NCI-H345 (cell line): Measurements from ENCODE around the gene BTAF1.
A peak's percentile ranks its signal among the peaks of the same experiment; 100 is the strongest.
"Not testable (repeated sequence)": the region's sequence is repeated elsewhere in the genome, so short reads cannot be mapped to it uniquely, and the experiment has no call there.

Experiments
- DNase-seq: peaks from one replicate; lab custom pipeline; 2025; lab: John Stamatoyannopoulos, UW

Gene BTAF1

DNA sequence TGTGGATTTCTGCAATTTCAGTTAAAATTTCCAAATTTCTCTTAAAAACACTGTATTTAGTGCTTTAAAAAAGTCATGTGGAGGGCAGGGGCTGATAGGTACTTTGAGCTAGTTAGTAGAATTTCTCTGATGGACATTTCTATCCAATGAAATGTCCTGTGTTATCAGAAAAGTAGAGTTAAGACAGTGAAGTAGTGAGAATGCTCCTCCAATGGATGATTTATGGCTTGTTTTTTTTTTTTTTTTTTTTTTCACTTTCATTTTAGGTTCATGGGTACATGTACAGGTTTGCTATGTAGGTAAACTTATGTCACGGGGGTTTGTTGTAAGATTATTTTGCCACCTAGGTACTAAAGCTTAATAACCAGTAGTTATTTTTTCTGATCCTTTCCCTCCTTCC is 55.0 kb downstream of the BTAF1 start:
- DNase-seq = no peak

DNA sequence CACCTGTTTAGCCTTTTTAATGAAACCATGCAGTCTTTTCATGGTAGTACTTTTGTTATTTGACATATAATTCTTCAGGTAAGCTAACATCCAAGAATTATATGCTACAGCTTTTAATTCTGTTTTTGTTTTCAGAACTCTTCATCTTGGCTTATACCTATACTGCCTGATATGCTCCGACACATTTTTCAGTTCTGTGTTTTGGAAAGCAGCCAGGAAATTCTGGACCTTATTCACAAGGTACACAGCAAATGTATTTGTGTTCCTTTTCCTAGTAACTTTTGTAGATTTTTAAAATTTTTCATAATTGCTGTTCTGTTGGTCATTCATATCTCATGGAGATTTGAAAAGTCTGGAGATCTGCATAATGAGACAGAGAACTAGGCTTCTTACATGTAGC is 56.7 kb downstream of the BTAF1 start:
- DNase-seq = no peak

DNA sequence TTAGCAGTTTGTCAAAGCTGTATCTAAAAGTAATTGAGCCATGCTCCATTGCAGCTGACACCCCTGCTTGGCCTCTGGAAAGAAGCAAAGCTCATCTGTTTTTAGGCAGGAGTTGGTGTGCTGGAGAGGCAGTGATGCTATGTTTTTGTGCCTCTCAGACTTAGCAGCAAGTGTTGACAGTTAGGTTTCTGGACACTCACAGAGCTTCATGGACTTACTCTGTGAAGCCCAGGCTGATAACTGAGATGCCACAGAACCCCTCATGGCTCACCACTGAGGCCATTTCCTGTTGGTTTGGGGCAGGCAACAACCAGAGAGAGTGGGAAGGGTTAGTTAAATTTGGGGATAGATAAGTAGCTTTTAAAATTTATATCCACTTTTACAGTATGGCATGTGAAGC is 59.8 kb downstream of the BTAF1 start:
- DNase-seq = no peak

- no peak for DNase-seq
Measured at GRCh38 chr10:91987397-91988037, 63.9 kb downstream of the BTAF1 start.

- DNase-seq = no peak
Measured at GRCh38 chr10:91992031-91992430, 68.5 kb downstream of the BTAF1 start.

DNA sequence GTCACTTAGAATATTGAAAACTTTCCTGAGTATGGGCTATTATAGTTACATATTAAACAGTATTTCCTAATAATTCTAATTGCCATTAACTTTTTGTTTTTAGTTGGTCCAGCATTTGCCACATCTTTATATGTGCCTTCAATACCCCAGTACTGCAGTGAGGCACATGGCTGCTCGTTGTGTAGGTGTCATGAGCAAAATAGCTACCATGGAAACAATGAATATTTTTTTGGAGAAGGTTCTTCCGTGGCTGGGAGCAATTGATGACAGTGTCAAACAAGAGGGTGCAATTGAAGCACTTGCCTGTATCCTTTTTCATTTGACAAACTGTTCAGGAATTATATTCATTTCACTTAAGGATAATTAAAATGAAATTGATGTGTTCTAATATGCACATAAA is 72.7 kb downstream of the BTAF1 start:
- DNase-seq = no peak

DNA sequence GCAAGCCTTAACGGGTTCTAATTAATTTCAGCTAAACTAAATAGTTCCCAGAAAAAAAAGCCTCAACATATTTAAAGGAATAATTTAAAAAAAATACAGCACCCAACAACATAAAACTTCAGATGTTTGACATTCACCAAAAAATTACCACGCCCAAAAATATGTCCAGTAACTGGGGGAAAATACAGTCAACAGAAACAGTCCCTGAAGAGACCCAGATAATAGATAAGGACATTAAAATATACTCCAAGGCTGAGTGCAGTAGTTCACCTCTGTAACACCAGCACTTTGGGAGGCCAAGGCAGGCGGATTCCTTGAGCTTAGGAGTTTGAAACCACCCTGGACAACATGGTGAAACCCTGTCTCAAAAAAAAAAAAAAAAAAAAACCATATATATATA is 78.0 kb downstream of the BTAF1 start:
- no peak for DNase-seq

- no peak for DNase-seq
Measured at GRCh38 chr10:92001995-92002394, 78.4 kb downstream of the BTAF1 start.

DNA sequence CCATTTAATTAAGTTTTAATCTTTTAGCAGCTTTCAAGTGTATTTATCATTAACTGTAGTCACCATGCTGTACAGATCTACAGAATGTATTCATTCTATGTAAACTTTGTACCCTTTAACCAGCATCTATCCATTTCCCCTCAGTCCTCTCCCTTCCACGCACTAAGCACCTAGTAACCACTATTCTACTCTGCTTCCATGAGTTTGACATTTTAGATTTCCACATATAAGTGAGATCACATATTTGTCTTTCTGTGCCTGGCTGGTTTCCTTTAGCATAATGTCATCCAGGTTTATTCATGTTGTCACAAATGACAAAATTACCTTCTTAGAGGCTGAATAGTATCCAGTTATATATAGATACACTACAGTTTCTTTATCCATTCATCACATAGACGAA is 79.7 kb downstream of the BTAF1 start:
- peak; percentile 62 for DNase-seq

DNA sequence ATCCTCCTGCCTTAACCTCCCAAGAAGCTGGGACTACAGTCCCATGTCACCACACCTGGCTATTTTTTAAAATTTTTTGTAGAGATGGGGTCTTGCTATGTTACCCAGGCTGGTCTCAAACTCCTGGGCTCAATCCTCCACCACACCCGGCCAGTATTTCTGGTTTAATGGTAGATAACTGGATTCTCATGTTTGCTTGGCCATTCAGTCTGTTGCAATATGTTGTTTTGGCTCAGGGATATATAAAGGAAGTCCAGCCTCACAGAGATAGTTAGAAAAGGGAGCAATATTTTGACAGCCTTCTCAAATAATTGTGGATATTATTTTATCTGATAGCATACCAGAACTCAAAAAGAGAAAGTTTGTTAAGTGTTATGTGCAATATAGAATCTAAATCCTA is 82.4 kb downstream of the BTAF1 start:
- DNase-seq = no peak

DNA sequence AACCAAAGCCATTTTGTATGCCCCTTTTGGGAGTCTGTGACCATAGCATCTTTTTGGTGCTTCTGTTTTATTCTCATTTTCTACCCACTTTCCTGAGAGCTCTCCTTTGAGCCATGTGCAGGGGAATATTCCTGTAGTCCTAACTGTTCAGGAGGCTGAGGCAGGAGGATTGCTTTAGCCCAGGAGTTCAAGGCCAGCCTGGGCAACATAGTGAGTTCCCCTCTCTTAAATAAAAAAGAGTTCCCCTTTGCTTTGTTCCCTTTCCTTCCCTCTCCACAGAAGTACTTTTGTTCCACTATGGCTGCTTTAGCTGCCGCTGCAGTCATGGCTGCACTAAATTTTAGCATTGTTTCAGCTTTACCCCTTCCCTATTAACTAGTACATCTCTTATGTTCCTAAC is 85.9 kb downstream of the BTAF1 start:
- no peak for DNase-seq

DNA sequence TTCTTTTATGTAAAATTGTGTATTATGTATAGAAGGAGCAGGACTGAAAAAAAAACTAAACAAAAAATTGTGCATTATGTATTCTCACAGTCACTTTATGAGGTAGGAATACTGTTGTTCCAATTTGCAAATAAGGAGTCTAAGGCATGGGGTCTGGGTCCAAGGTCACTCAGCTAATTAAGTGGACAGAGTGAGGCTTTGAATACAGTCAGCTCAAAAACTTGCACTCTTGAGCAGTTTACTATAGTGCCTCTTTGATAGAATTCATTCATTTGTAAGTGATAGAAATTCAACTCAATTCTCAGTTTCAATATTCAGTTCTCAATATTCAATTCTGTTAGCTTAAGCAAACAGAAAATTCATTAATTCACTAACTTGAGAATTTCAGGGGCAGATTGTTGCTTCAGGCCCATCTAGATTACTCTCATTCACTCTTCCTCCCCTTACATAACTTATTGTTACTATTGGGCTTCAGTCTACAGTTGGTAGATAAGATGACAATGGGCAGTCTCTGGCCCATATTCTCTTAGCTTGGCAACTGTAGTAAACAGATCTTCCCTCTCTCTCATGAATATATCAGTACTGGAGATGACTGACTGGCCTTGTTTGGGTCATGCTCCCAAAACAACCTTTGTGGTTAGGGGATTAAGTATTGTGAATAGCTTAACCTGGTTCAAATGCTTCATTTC is 86.6 kb downstream of the BTAF1 start:
- DNase-seq = no peak

- DNase-seq = no peak
Measured at GRCh38 chr10:92011560-92012214, 88.1 kb downstream of the BTAF1 start.

DNA sequence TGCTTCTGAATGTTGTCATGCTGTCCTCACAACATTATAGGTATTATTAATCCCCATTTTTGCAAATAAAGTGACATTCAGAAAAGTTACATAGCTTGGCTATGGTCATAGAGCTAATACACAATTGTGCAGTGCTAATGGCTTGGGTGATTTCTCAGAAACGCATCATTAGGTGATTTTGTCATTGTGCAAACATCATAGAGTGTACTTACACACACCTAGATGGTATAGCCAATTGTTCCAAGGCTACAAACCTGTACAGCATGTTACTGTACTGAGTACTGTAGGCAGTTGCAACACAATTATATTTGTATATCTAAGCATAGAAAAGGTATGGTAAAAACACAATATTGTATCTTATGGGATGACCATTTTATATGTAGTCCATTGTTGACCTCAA is 91.0 kb downstream of the BTAF1 start:
- DNase-seq = no peak

- DNase-seq = no peak
Measured at GRCh38 chr10:92024700-92025099, 101.1 kb downstream of the BTAF1 start.

DNA sequence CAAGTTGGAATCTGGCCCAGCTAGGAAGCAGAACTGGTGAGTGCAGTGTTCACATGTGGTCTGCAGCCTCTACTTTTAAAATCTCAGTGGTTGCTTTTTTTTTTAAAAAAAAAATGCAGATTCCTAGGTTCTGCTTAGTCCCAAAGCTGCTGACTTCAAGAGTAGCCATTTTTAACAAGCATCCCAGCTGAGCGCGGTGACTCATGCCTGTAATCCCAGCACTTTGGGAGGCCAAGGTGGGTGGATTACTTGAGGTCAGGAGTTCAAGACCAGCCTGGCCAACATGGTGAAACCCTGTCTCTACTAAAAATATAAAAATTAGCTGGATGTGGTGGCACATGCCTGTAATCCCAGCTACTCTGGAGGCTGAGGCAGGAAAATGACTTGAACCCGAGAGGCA is 101.8 kb downstream of the BTAF1 start:
- not testable (repeated sequence) for DNase-seq

DNA sequence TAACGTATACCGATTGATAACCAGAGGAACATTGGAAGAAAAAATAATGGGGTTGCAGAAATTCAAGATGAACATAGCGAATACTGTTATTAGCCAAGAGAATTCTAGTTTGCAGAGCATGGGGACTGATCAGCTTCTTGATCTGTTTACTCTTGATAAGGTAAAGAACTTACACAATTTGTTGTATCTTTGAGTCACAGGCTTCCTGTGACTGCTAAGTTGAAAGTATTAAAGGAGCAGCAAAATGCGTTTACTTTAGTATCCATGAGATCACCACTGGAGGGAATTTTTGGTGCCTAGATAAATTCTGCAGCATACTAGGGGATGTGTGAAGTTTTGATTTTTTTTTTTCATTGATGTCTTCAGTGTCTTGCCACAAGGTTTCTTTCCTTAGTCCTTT is 103.6 kb downstream of the BTAF1 start:
- no peak for DNase-seq

DNA sequence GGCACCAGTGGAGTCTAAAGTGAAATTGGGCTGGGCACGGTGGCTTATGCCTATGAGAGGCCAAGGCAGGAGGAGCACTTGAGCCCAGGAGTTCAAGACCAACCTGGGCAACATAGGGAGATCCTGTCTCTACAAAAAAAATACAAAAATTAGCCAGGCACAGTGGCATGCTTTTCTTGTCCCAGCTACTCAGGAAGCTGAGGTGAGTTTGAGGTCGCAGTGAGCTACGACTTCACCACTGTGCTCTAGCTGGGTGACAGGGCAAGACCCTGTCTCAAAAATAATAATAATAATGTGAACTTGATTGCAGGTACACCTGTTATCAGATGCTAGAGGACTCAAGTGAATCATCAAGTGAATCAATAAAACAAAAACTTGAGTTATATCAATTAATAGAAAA is 108.0 kb downstream of the BTAF1 start:
- no peak for DNase-seq

DNA sequence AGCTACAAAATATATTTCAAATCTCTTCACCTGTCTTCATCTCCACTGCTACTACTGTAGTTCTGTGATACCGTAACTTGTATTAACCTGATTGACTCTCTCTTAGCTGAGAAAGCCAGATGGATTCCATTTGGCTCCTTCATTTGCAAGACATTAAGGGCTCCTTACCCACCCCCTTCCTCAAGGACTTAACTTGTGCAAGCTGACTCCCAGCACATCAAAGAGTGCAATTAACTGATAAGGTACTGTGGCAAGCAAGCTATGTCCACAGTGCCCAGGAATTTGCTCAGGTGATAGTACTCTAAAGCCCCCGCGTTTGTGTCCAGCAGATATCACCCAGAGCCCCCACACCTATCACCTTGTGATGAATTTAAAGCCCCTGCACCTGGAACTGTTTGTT is 109.5 kb downstream of the BTAF1 start:
- DNase-seq = not testable (repeated sequence)

DNA sequence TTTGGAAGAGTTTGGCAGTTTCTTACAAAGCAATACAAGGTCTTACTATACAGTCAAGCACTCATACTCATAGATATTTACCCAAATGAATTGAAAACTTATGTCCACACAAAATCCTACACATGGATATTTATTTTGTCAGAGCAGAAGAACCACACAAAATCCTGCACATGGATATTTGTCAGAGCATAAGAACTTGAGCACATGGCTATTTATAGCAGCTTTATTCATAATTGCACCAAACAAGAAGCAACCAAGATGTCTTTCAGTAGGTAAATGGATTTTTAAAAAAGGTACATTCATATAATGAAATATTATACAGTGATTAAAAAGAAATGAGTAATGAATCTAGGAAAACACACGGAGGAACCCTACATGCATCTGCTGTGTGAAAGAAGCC is 115.4 kb downstream of the BTAF1 start:
- no peak for DNase-seq

- DNase-seq = no peak
Measured at GRCh38 chr10:92042541-92042940, 119.0 kb downstream of the BTAF1 start.

GRCh38 chr10:92045641-92046106 is 122.1 kb downstream of the BTAF1 start:
- no peak for DNase-seq

DNA sequence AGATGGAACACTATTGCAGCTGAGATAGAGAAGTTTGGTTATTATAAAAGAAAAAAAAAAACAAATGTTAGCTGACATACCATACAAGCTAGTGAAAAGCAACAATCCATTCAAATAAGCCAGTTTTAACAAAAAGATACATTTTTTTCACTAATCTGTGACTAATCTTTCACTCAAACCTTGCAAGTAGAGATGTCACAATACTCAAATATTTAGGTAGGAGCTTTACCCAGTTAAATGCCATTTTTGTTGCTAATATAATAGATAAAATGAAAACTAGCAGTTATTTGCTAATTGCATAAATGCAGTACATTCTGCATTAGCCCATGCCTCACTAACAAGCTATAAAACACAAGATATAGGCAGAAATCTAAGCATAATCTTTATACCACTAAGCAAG is 123.6 kb downstream of the BTAF1 start:
- no peak for DNase-seq
